Loucy (cell line): ENCODE data around the gene CXCL14.

Source experiments
- EZH2phosphoT487 ChIP-seq: fragments of 200-600 bp; IDR thresholded peaks from 2 replicates; pipeline ENCODE4 v1.6.1; 2018; ENCODE audit warnings: antibody characterized with exemption, mild to moderate bottlenecking, moderate library complexity, borderline replicate concordance
- TF ChIP-seq, protein P1 (sequence below): fragments of 200-600 bp; sonication (generic); conservative IDR thresholded peaks from 2 replicates; pipeline ENCODE4 v1.5.1; 2014; ENCODE audit warnings: mild to moderate bottlenecking, antibody characterized with exemption, low read length

DNA sequence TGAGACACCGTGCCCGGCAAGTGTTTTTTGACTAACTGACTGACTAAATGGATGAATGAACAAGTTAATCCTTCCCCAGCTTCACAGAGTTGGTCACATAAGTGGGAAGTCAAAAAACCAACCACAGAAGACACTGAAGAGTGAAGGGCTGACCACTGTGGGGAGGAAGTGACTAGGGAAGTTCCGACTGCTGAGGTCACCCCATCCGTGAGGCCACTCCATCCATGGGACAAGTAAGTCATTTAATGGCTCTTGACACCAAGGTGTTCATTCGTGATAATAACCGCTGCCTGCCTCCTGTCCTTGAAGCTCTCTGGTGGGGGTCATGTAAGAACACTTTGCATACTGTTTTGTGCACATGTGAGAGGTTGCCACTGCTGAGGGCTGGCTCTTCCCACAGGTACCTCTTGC is 22.2 kb upstream of the CXCL14 start:
- TF ChIP-seq, protein P1, sequence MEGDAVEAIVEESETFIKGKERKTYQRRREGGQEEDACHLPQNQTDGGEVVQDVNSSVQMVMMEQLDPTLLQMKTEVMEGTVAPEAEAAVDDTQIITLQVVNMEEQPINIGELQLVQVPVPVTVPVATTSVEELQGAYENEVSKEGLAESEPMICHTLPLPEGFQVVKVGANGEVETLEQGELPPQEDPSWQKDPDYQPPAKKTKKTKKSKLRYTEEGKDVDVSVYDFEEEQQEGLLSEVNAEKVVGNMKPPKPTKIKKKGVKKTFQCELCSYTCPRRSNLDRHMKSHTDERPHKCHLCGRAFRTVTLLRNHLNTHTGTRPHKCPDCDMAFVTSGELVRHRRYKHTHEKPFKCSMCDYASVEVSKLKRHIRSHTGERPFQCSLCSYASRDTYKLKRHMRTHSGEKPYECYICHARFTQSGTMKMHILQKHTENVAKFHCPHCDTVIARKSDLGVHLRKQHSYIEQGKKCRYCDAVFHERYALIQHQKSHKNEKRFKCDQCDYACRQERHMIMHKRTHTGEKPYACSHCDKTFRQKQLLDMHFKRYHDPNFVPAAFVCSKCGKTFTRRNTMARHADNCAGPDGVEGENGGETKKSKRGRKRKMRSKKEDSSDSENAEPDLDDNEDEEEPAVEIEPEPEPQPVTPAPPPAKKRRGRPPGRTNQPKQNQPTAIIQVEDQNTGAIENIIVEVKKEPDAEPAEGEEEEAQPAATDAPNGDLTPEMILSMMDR = no peak
- no peak for TF ChIP-seq EZH2phosphoT487
